ENCODE results near the gene ZGLP1. TPM values are rescaled to one million over a fixed set of nuclear protein-coding genes. Genes with fewer than 3 reads are reported as not detected.

The ZGLP1 gene
- 0.28 and 0.37 TPM in 2 replicates for total RNA-seq

GRCh38 chr19:10309423-10309822 is at the start of gene ZGLP1:
TSS of gene ZGLP1 (minus strand) at chr19:10309815.

GRCh38 chr19:10339380-10339960 is 29.9 kb upstream of the ZGLP1 start, which contains the start of gene ICAM3:
TSS of gene ICAM3 (minus strand) at chr19:10339624. CDS start at chr19:10339614, 10 bp downstream.

GRCh38 chr19:10332965-10333757 is 23.5 kb upstream of the ZGLP1 start, which contains the start of gene RAVER1:
TSS of gene RAVER1 (minus strand) at chr19:10333529. CDS start at chr19:10333507, 22 bp downstream.

GRCh38 chr19:10315335-10316214 is 6.0 kb upstream of the ZGLP1 start, which contains the start of gene FDX2:
TSS of gene FDX2 (minus strand) at chr19:10316015. CDS start at chr19:10315996, 19 bp downstream.

GRCh38 chr19:10289836-10290356 is 19.7 kb downstream of the ZGLP1 start, which contains the start of gene ICAM5:
TSS of gene ICAM5 (plus strand) at chr19:10289952. CDS start at chr19:10290044, 92 bp downstream.

GRCh38 chr19:10286803-10287737 is 22.5 kb downstream of the ZGLP1 start, which contains the start of gene ICAM4:
TSS of gene ICAM4 (plus strand) at chr19:10286955. CDS start at chr19:10287013, 58 bp downstream.

GRCh38 chr19:10270616-10271394 is 38.8 kb downstream of the ZGLP1 start, which contains the start of gene ICAM1:
TSS of gene ICAM1 (plus strand) at chr19:10271120. CDS start at chr19:10271160, 40 bp downstream.

Other genes with a start within 250 kb of the ZGLP1 start
- gene SHFL, start 223.5 kb downstream of the ZGLP1 start, total RNA-seq: 16.9 and 18.3 TPM in 2 replicates
- gene ANGPTL6, start 207.1 kb downstream of the ZGLP1 start, total RNA-seq: 0.14 and 0.28 TPM in 2 replicates
- 22.8 and 36.7 TPM in 2 replicates for gene PPAN, start 203.5 kb downstream of the ZGLP1 start, total RNA-seq
- gene P2RY11, start 198.1 kb downstream of the ZGLP1 start, total RNA-seq: 1.00 and 3.3 TPM in 2 replicates
- gene EIF3G, start 189.9 kb downstream of the ZGLP1 start, total RNA-seq: 395 and 434 TPM in 2 replicates
- gene DNMT1, start 114.9 kb downstream of the ZGLP1 start, total RNA-seq: 15.4 and 16.2 TPM in 2 replicates
- 16.5 and 23.5 TPM in 2 replicates for gene S1PR2, start 78.5 kb downstream of the ZGLP1 start, total RNA-seq
- gene MRPL4, start 57.6 kb downstream of the ZGLP1 start, total RNA-seq: 13.1 and 14.2 TPM in 2 replicates
- gene ICAM1, start 38.7 kb downstream of the ZGLP1 start, total RNA-seq: 6.3 and 13.2 TPM in 2 replicates
- gene ICAM4, start 22.9 kb downstream of the ZGLP1 start, total RNA-seq: 1.5 and 4.4 TPM in 2 replicates
- 1.3 TPM in 2 replicates for gene ICAM5, start 19.9 kb downstream of the ZGLP1 start, total RNA-seq
- gene FDX2, start 6.2 kb upstream of the ZGLP1 start, total RNA-seq: 15.2 and 16.6 TPM in 2 replicates
- 4.1 and 6.4 TPM in 2 replicates for gene RAVER1, start 23.7 kb upstream of the ZGLP1 start, total RNA-seq
- gene ICAM3, start 29.8 kb upstream of the ZGLP1 start, total RNA-seq: 10.7 and 12.9 TPM in 2 replicates
- 44.8 and 63.2 TPM in 2 replicates for gene TYK2, start 70.8 kb upstream of the ZGLP1 start, total RNA-seq
- 188 and 194 TPM in 2 replicates for gene CDC37, start 93.7 kb upstream of the ZGLP1 start, total RNA-seq
- gene PDE4A, start 110.7 kb upstream of the ZGLP1 start, total RNA-seq: 2.7 and 3.8 TPM in 2 replicates
- 81.9 and 97.7 TPM in 2 replicates for gene KEAP1, start 193.5 kb upstream of the ZGLP1 start, total RNA-seq
- gene S1PR5, start 207.6 kb upstream of the ZGLP1 start, total RNA-seq: 0.14 and 0.74 TPM in 2 replicates
- gene ATG4D, start 234.1 kb upstream of the ZGLP1 start, total RNA-seq: 10.8 and 13.2 TPM in 2 replicates

Measured in smooth muscle cell of bladder (primary cell).